Stomach (tissue), 9 donors: ENCODE results near the gene MAGEA12. TPM values are rescaled to one million over a fixed set of nuclear protein-coding genes. Genes with fewer than 3 reads are reported as not detected.
"Not testable (repeated sequence)": the region's sequence is repeated elsewhere in the genome, so short reads cannot be mapped to it uniquely, and the experiment has no call there.

Source experiments
- DNase-seq, 2 donors: peaks; one replicate each; pipeline versions ENCODE4 v3.0.0 to v3.0.0-alpha.2; 2013 to 2019
- H3K27ac ChIP-seq, 5 donors: fragments of 200-600 bp in 4 of 5; sonication (generic) in 4 of 5; one replicate each; pipeline ENCODE4 v1.5.1; 2013 to 2019; ENCODE audit warnings: mild to moderate bottlenecking in 1 of 5, moderate library complexity in 1 of 5
- H3K27me3 ChIP-seq, 3 donors: fragments of 200-600 bp; sonication (generic); one replicate each; pipeline ENCODE4 v1.5.1; 2017 to 2019; ENCODE audit warnings: mixed run types in 1 of 3
- H3K36me3 ChIP-seq, 4 donors: fragments of 200-600 bp; sonication (generic); 1 replicate in 3 of 4; 2 replicates in 1 of 4; pipeline ENCODE4 v1.5.1; 2016 to 2019
- H3K4me1 ChIP-seq, 4 donors: fragments of 200-600 bp; sonication (generic); one replicate each; pipeline ENCODE4 v1.5.1; 2016 to 2019
- H3K4me3 ChIP-seq, 4 donors: fragments of 200-600 bp; sonication (generic) in 3 of 4; one replicate each; pipeline ENCODE4 v1.5.1; 2016 to 2019; ENCODE audit warnings: mild to moderate bottlenecking in 1 of 4
- H3K9me3 ChIP-seq, 4 donors: fragments of 200-600 bp; sonication (generic); one replicate each; pipeline ENCODE4 v1.5.1; 2016 to 2019
- EP300 ChIP-seq: sonication (generic); formaldehyde crosslinking; IDR thresholded peaks from one replicate; pipeline ENCODE4 v1.6.1; 2017; ENCODE audit warnings: antibody characterized with exemption
- POLR2A ChIP-seq, 4 donors: fragments of 450-650 bp; IDR thresholded peaks; one replicate each; pipeline ENCODE4 v1.6.1; 2016; ENCODE audit warnings: antibody characterized with exemption in 4 of 4, control low read depth in 2 of 4, mild to moderate bottlenecking in 1 of 4, moderate library complexity in 1 of 4
- POLR2AphosphoS5 ChIP-seq, 3 donors: sonication (generic); formaldehyde crosslinking; IDR thresholded peaks; one replicate each; pipeline ENCODE4 v1.6.1; 2016; ENCODE audit warnings: antibody characterized with exemption in 3 of 3
- WGBS, 5 donors: extraction: QIAGEN DNeasy Blood & Tissue Kit in 3 of 5; methylation state at CpG; one replicate each; pipeline versions ENCODE4 v1.1.5 to v1.1.7; 2013 to 2018; 5-methylcytosine and 5-hydroxymethylcytosine counted together
- intact Hi-C: fragments of 100-400 bp; cut with DNase I; formaldehyde crosslinking; loops from one replicate; pipeline ENCODE4 v1.15.1; 2023; ENCODE audit warnings: low total_unique reads
- polyA plus RNA-seq, 3 donors: library from polyadenylated mRNA; stranded (reverse); fragments of 200-250 nt; gene quantifications; one replicate each; pipeline ENCODE4 v1.2.3, GENCODE V29; 2013
- total RNA-seq, 5 donors: library from RNA; depleted of rRNA; stranded (reverse); fragments of >200 nt; gene quantifications; one replicate each; pipeline versions ENCODE4 v1.1.0 to v1.2.3, GENCODE V29; 2014 to 2016
- TF ChIP-seq, protein P1 (sequence below), 7 experiments: fragments of 450-650 bp in 4 of 7; fragments of 200-600 bp in 3 of 7; sonication (generic) in 3 of 7; IDR thresholded peaks; one replicate each; pipeline ENCODE4 v1.5.1; 2016 to 2019; ENCODE audit warnings: antibody characterized with exemption in 7 of 7, control low read depth in 2 of 7, mild to moderate bottlenecking in 1 of 7
- donor health status: healthy with polysubstance abuse.
- donor health status: Bipolar disorder and iron deficiency.
- donor health status: healthy.

Gene MAGEA12
- total and polyA plus RNA-seq, 8 donors, result not detected

DNA sequence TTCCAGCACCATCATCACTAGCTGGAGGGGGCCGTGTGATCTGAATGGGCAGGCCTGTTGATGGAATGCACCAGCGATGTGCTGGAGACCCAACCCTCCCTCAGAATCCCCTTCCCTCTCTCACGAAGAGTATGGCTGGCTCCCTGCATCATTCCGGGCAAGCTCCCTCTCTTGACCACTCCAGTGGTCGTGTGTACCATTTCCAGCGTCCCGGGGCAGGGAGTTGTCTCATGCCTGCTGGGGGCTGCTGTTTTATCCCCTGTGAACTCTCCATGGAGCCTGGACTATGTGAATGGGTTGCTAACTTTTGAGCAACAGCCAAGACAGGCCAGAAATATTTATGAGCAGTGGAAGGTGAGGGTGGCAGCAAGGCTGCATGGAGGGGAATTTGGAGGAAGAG, 8.1 kb upstream of the MAGEA12 start:
- no peak overlapping the region for H3K4me3 ChIP-seq
- DNase-seq, result no peak
- intact Hi-C loops, result no loop called here
- TF ChIP-seq POLR2AphosphoS5 (IDR thresholded peaks at IDR 0.05) (no peak), EP300 (no peak), POLR2A (IDR thresholded peaks at IDR 0.05) (no peak)
- TF ChIP-seq, protein P1, sequence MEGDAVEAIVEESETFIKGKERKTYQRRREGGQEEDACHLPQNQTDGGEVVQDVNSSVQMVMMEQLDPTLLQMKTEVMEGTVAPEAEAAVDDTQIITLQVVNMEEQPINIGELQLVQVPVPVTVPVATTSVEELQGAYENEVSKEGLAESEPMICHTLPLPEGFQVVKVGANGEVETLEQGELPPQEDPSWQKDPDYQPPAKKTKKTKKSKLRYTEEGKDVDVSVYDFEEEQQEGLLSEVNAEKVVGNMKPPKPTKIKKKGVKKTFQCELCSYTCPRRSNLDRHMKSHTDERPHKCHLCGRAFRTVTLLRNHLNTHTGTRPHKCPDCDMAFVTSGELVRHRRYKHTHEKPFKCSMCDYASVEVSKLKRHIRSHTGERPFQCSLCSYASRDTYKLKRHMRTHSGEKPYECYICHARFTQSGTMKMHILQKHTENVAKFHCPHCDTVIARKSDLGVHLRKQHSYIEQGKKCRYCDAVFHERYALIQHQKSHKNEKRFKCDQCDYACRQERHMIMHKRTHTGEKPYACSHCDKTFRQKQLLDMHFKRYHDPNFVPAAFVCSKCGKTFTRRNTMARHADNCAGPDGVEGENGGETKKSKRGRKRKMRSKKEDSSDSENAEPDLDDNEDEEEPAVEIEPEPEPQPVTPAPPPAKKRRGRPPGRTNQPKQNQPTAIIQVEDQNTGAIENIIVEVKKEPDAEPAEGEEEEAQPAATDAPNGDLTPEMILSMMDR (IDR thresholded peaks at IDR 0.05), result no peak
- no peaks in the 10 kb centered on the region for H3K4me1 ChIP-seq
- peaks cover 0 to 4% (median 0%) of the 10 kb centered on the region in 3 donors for H3K27me3 ChIP-seq
- no peaks in the 10 kb centered on the region for H3K9me3 ChIP-seq
- H3K36me3 ChIP-seq, result no peaks in the 10 kb centered on the region
- WGBS, 5 donors, result 58 to 73% (median 65%) methylated on average over 6 to 7 of the region's 7 CpGs
- H3K27ac ChIP-seq, result no peak overlapping the region

DNA sequence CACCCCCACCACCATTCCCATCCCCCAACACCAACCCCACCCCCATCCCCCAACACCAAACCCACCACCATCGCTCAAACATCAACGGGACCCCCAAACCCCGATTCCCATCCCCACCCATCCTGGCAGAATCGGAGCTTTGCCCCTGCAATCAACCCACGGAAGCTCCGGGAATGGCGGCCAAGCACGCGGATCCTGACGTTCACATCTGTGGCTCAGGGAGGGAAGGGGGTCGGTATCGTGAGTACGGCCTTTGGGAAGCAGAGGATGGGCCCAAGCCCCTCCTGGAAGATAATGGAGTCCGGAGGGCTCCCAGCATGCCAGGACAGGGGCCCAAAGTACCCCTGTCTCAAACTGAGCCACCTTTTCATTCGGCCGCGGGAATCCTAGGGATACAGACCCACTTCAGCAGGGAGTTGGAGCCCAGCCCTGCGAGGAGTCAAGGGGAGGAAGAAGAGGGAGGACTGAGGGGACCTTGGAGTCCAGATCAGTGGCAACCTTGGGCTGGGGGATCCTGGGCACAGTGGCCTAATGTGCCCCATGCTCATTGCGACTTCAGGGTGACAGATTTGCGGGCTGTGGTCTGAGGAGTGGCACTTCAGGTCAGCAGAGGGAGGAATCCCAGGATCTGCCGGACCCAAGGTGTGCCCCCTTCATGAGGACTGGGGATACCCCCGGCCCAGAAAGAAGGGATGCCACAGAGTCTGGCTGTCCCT, 744 bp downstream of the MAGEA12 start:
- H3K27me3 ChIP-seq, H3K36me3 ChIP-seq, H3K4me1 ChIP-seq, H3K9me3 ChIP-seq, intact Hi-C loops, DNase-seq, H3K4me3 ChIP-seq, H3K27ac ChIP-seq: not testable (repeated sequence)
- WGBS, 5 donors, result 89 to 99% (median 94%) methylated on average over 10 to 22 of the region's 22 CpGs

DNA sequence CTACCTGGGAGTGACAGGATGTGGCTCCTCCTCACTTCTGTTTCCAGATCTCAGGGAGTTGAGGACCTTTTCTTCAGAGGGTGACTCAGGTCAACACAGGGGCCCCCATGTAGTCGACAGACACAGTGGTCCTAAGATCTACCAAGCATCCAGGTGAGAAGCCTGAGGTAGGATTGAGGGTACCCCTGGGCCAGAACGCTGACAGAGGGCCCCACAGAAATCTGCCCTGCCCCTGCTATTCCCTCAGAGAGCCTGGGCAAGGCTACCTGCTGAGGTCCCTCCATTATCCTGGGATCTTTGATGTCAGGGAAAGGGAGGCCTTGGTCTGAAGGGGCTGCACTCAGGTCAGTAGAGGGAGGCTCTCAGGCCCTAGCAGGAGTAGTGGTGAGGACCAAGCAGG, 1.5 kb downstream of the MAGEA12 start:
- no peaks in the 10 kb centered on the region for H3K36me3 ChIP-seq
- intact Hi-C loops, result no loop called here
- 52 to 89% (median 75%) methylated on average over 1 to 2 of the region's 2 CpGs for WGBS, 5 donors
- H3K4me1 ChIP-seq, result no peaks in the 10 kb centered on the region
- H3K4me3 ChIP-seq, result no peak overlapping the region
- H3K27me3 ChIP-seq, result no peaks in the 10 kb centered on the region
- no peak for DNase-seq
- H3K9me3 ChIP-seq, result no peaks in the 10 kb centered on the region
- H3K27ac ChIP-seq, result no peak overlapping the region
- TF ChIP-seq, protein P1 (IDR thresholded peaks at IDR 0.05), result no peak
- TF ChIP-seq POLR2AphosphoS5 (IDR thresholded peaks at IDR 0.05) (no peak), EP300 (no peak), POLR2A (IDR thresholded peaks at IDR 0.05) (no peak)

DNA sequence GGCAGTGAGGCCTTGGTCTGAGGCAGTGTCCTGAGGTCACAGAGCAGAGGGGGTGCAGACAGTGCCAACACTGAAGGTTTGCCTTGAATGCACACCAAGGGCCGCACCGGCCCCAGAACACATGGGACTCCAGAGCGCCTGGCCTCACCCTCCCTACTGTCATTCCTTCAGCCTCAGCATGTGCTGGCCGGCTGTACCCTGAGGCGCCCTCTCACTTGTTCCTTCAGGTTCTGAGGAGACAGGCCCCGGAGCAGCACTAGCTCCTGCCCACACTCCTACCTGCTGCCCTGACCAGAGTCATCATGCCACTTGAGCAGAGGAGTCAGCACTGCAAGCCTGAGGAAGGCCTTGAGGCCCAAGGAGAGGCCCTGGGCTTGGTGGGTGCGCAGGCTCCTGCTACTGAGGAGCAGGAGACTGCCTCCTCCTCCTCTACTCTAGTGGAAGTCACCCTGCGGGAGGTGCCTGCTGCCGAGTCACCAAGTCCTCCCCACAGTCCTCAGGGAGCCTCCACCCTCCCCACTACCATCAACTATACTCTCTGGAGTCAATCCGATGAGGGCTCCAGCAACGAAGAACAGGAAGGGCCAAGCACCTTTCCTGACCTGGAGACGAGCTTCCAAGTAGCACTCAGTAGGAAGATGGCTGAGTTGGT, 2.4 kb downstream of the MAGEA12 start:
- Histone ChIP-seq H3K27me3 (no peaks in the 10 kb centered on the region), H3K4me1 (no peaks in the 10 kb centered on the region), H3K27ac (no peak overlapping the region), H3K4me3 (no peak overlapping the region), H3K9me3 (no peaks in the 10 kb centered on the region), H3K36me3 (no peaks in the 10 kb centered on the region)
- DNase-seq, result no peak
- WGBS, 5 donors, result 60 to 96% (median 91%) methylated on average over 1 to 12 of the region's 12 CpGs
- intact Hi-C loops, result no loop called here
- TF ChIP-seq, protein P1 (IDR thresholded peaks at IDR 0.05), result no peak
- no peak for TF ChIP-seq POLR2AphosphoS5 (IDR thresholded peaks at IDR 0.05)
- TF ChIP-seq EP300, result no peak
- TF ChIP-seq POLR2A (IDR thresholded peaks at IDR 0.05), result no peak

DNA sequence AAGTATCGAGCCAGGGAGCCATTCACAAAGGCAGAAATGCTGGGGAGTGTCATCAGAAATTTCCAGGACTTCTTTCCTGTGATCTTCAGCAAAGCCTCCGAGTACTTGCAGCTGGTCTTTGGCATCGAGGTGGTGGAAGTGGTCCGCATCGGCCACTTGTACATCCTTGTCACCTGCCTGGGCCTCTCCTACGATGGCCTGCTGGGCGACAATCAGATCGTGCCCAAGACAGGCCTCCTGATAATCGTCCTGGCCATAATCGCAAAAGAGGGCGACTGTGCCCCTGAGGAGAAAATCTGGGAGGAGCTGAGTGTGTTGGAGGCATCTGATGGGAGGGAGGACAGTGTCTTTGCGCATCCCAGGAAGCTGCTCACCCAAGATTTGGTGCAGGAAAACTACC, 3.0 kb downstream of the MAGEA12 start:
- H3K36me3 ChIP-seq, H3K4me1 ChIP-seq, H3K9me3 ChIP-seq, H3K27ac ChIP-seq, H3K27me3 ChIP-seq, intact Hi-C loops, H3K4me3 ChIP-seq, DNase-seq: not testable (repeated sequence)
- WGBS, 5 donors, result 79 to 93% (median 87%) methylated on average over 9 to 12 of the region's 12 CpGs
